Caco-2 (cell line): ENCODE data around the gene SSR3. TPM values are rescaled to one million over a fixed set of nuclear protein-coding genes. Genes with fewer than 3 reads are reported as not detected.

Source experiments
- BruUV-seq: library from RNA; stranded (reverse); fragments of 400-500 nt; replicated peaks from 2 replicates; lab custom pipeline; 2021; lab: Mats Ljungman, UMichigan
- CTCF ChIA-PET: fragments of 300-600 bp; sonication (Branson Sonifier 250); formaldehyde crosslinking; loops from one replicate; lab custom pipeline; 2022; ENCODE audit warnings: antibody characterized with exemption; lab: Charles Lee
- POLR2A ChIA-PET: fragments of 300-600 bp; sonication (Branson Sonifier 250); formaldehyde crosslinking; loops from one replicate; lab custom pipeline; 2022; ENCODE audit warnings: antibody characterized with exemption; lab: Charles Lee
- DNase-seq, 2 experiments: peaks; one replicate each; pipeline versions ENCODE4 v3.0.0 to v3.0.0-alpha.2; 2020 to 2022
- H3K27me3 ChIP-seq: replicated peaks from 2 replicates; pipeline ENCODE4 v1.6.0; 2011; ENCODE audit warnings: low read length; ENCODE audit not compliant: control insufficient read depth, insufficient read depth
- H3K36me3 ChIP-seq: 2 replicates; pipeline ENCODE4 v1.5.1; 2011; ENCODE audit warnings: low read length; ENCODE audit not compliant: control insufficient read depth, insufficient read depth
- H3K4me1 ChIP-seq: fragments of 250-450 bp; sonication (Bioruptor Pico); 2 replicates; pipeline ENCODE4 v1.5.1; 2020; ENCODE audit warnings: mild to moderate bottlenecking
- H3K4me3 ChIP-seq: 2 replicates; pipeline ENCODE4 v1.5.1; 2011; ENCODE audit warnings: low read depth, mild to moderate bottlenecking, control low read depth, low read length
- H3K9me3 ChIP-seq: fragments of 250-450 bp; sonication (Bioruptor Pico); 2 replicates; pipeline ENCODE4 v1.5.1; 2020; ENCODE audit warnings: mild to moderate bottlenecking, moderate library complexity
- H3K27ac Mint-ChIP-seq: one replicate; pipeline ENCODE4 v1.8.0; 2022; ENCODE audit warnings: mixed read lengths; ENCODE audit not compliant: unreplicated experiment
- H3K27me3 Mint-ChIP-seq: one replicate; pipeline ENCODE4 v1.8.0; 2022; ENCODE audit warnings: mixed read lengths; ENCODE audit not compliant: insufficient read depth, unreplicated experiment
- H3K36me3 Mint-ChIP-seq: one replicate; pipeline ENCODE4 v1.8.0; 2022; ENCODE audit warnings: mild to moderate bottlenecking, mixed read lengths; ENCODE audit not compliant: insufficient read depth, unreplicated experiment
- H3K4me1 Mint-ChIP-seq: one replicate; pipeline ENCODE4 v1.8.0; 2022; ENCODE audit warnings: low read depth, mixed read lengths; ENCODE audit not compliant: unreplicated experiment
- H3K4me3 Mint-ChIP-seq: one replicate; pipeline ENCODE4 v1.8.0; 2022; ENCODE audit warnings: mild to moderate bottlenecking, moderate library complexity, mixed read lengths; ENCODE audit not compliant: unreplicated experiment
- H3K9me3 Mint-ChIP-seq: one replicate; pipeline ENCODE4 v1.8.0; 2022; ENCODE audit warnings: mixed read lengths; ENCODE audit not compliant: unreplicated experiment
- CTCF ChIP-seq, 2 experiments: fragments of 200-600 bp in 1 of 2; IDR thresholded peaks; 1 replicate in 1 of 2; 2 replicates in 1 of 2; pipeline versions ENCODE4 v1.5.1 to v1.8.0; 2011 to 2022; ENCODE audit warnings: antibody characterized with exemption in 1 of 2, control low read depth in 1 of 2, inconsistent platforms in 1 of 2, low read depth in 1 of 2, low read length in 1 of 2, mild to moderate bottlenecking in 1 of 2, moderate library complexity in 1 of 2; ENCODE audit not compliant: insufficient read depth in 1 of 2, severe bottlenecking in 1 of 2, unreplicated experiment in 1 of 2
- intact Hi-C: fragments of 100-400 bp; cut with micrococcal nuclease; formaldehyde crosslinking; loops from one replicate; pipeline ENCODE4 v1.10.0; 2022; ENCODE audit not compliant: unreplicated experiment
- total RNA-seq: library from RNA; stranded (reverse); gene quantifications from 2 replicates; pipeline ENCODE4 v1.2.3, GENCODE V29; 2022

Gene SSR3
- total RNA-seq, 1 experiment from 2014 or later, result 186 TPM

GRCh38 chr3:156497326-156497725 is 57.6 kb downstream of the SSR3 start:
- TF ChIP-seq CTCF (IDR thresholded peaks at IDR 0.05; ENCODE audit: insufficient read depth in 1 of 2, low read depth in 1 of 2, low read length in 1 of 2, severe bottlenecking in 1 of 2, unreplicated experiment in 1 of 2), result no peak
- H3K4me1 Mint-ChIP-seq, result no peaks in the 10 kb centered on the region
- no peaks in the 10 kb centered on the region for H3K36me3 Mint-ChIP-seq
- no peak for DNase-seq
- intact Hi-C loops, result no loop called here
- peaks cover 19% of the 10 kb centered on the region for H3K9me3 Mint-ChIP-seq
- POLR2A ChIA-PET, result no interaction called here
- no peak overlapping the region for H3K27ac Mint-ChIP-seq
- Histone ChIP-seq H3K4me3 (no peak overlapping the region), H3K4me1 (no peaks in the 10 kb centered on the region), H3K36me3 (no peaks in the 10 kb centered on the region), H3K27me3 (no peaks in the 10 kb centered on the region), H3K9me3 (no peaks in the 10 kb centered on the region; the same call in 1 of the 2 replicates)
- peaks cover 3% of the 10 kb centered on the region for H3K27me3 Mint-ChIP-seq
- CTCF ChIA-PET, result no interaction called here
- BruUV-seq, result no TSS peak
- no peak overlapping the region for H3K4me3 Mint-ChIP-seq

GRCh38 chr3:156495816-156496215 is 59.1 kb downstream of the SSR3 start:
- Histone ChIP-seq H3K4me3 (no peak overlapping the region), H3K4me1 (no peaks in the 10 kb centered on the region), H3K9me3 (no peaks in the 10 kb centered on the region; the same call in 1 of the 2 replicates), H3K36me3 (no peaks in the 10 kb centered on the region), H3K27me3 (no peaks in the 10 kb centered on the region)
- H3K9me3 Mint-ChIP-seq, result peaks cover 19% of the 10 kb centered on the region
- peaks cover 3% of the 10 kb centered on the region for H3K27me3 Mint-ChIP-seq
- intact Hi-C loops, result no loop called here
- no peak for DNase-seq
- H3K4me1 Mint-ChIP-seq, result no peaks in the 10 kb centered on the region
- H3K36me3 Mint-ChIP-seq, result no peaks in the 10 kb centered on the region
- ChIA-PET POLR2A (no interaction called here), CTCF (no interaction called here)
- H3K27ac Mint-ChIP-seq, result no peak overlapping the region
- no peak for TF ChIP-seq CTCF (IDR thresholded peaks at IDR 0.05; ENCODE audit: insufficient read depth in 1 of 2, low read depth in 1 of 2, low read length in 1 of 2, severe bottlenecking in 1 of 2, unreplicated experiment in 1 of 2)
- BruUV-seq, result no TSS peak
- H3K4me3 Mint-ChIP-seq, result no peak overlapping the region

GRCh38 chr3:156493887-156494286 is 61.0 kb downstream of the SSR3 start:
- H3K36me3 ChIP-seq, result no peaks in the 10 kb centered on the region
- no peak for DNase-seq
- ChIA-PET CTCF (no interaction called here), POLR2A (no interaction called here)
- BruUV-seq, result no TSS peak
- peaks cover 19% of the 10 kb centered on the region for H3K9me3 Mint-ChIP-seq
- no peaks in the 10 kb centered on the region for H3K27me3 ChIP-seq
- H3K9me3 ChIP-seq, result no peaks in the 10 kb centered on the region; the same call in 1 of the 2 replicates
- no peak overlapping the region for H3K27ac Mint-ChIP-seq
- H3K4me1 Mint-ChIP-seq, result no peaks in the 10 kb centered on the region
- H3K4me3 ChIP-seq, result no peak overlapping the region
- H3K4me1 ChIP-seq, result no peaks in the 10 kb centered on the region
- H3K36me3 Mint-ChIP-seq, result no peaks in the 10 kb centered on the region
- no peak for TF ChIP-seq CTCF (IDR thresholded peaks at IDR 0.05; ENCODE audit: insufficient read depth in 1 of 2, low read depth in 1 of 2, low read length in 1 of 2, severe bottlenecking in 1 of 2, unreplicated experiment in 1 of 2)
- peaks cover 3% of the 10 kb centered on the region for H3K27me3 Mint-ChIP-seq
- intact Hi-C loops, result no loop called here
- no peak overlapping the region for H3K4me3 Mint-ChIP-seq
